Measurements from ENCODE around the gene RXRA. TPM values are rescaled to one million over a fixed set of nuclear protein-coding genes. Genes with fewer than 3 reads are reported as not detected.
A peak's percentile ranks its signal among the peaks of the same experiment; 100 is the strongest.

The RXRA gene
- total RNA-seq, 4 donors from 2014 or later, result 41.8 to 83.1 (median 50.4) TPM

DNA sequence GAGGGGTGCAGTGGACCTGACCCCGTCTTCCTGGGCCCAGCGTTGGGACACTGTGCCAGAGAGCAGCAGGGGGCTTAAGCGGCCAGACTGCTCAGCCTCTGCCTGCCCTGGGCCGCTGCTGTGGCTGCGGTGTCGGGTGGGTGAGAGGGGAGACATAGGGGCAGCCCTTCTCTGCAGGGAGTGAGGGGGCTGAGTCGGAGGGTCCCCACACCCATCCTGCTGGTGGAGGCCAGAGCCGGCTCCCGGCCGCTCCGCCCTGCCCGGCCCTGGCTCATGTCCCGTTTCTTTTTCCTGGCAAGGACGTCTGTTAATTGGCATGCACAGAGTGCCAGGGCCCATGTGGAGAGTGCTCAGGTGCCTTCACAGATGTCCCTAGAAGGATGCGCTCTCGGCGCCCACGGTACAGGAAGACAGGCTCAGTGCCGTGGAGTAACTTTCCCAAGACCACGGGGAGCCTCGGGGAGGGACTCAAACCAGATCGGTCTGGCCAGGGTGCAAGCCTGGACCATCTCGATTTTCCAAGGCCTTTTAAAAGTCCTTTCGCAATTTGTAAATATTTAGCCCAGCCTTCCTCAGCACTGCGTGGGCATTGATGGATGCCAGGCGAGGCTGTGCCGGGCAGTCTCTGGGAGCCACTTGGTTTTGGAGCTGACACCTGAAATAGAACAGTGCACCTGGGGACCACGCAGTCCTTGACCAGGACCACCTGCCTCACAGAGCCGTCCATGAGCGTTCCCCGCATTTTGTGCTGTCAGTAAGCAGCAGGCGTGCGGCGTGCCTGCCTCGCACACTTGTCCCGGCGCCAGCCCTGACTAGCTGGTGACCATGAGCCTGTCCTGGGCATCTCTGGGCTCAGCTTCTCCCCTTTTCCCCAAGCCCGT, 60.9 kb downstream of the RXRA start:
- DNase-seq, result no peak
- TF ChIP-seq, protein P1, sequence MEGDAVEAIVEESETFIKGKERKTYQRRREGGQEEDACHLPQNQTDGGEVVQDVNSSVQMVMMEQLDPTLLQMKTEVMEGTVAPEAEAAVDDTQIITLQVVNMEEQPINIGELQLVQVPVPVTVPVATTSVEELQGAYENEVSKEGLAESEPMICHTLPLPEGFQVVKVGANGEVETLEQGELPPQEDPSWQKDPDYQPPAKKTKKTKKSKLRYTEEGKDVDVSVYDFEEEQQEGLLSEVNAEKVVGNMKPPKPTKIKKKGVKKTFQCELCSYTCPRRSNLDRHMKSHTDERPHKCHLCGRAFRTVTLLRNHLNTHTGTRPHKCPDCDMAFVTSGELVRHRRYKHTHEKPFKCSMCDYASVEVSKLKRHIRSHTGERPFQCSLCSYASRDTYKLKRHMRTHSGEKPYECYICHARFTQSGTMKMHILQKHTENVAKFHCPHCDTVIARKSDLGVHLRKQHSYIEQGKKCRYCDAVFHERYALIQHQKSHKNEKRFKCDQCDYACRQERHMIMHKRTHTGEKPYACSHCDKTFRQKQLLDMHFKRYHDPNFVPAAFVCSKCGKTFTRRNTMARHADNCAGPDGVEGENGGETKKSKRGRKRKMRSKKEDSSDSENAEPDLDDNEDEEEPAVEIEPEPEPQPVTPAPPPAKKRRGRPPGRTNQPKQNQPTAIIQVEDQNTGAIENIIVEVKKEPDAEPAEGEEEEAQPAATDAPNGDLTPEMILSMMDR (IDR thresholded peaks at IDR 0.05), result no peak
- TF ChIP-seq POLR2A (IDR thresholded peaks at IDR 0.05), result no peak
- Histone ChIP-seq H3K4me1 (peaks cover 81 to 100% (median 85%) of the 10 kb centered on the region in 3 donors), H3K36me3 (peaks cover 0 to 7% (median 0%) of the 10 kb centered on the region in 3 donors), H3K27ac (peak overlapping the region; percentile 27 to 59 (median 58)), H3K27me3 (no peaks in the 10 kb centered on the region), H3K9me3 (no peaks in the 10 kb centered on the region), H3K4me3 (peak overlapping the region in 1 of 4 donors; percentile 22)
- WGBS, 2 donors, result 59 to 78% methylated on average over 9 to 12 of the region's 38 CpGs
- intact Hi-C loops (cut with DNase I), result no loop called here

DNA sequence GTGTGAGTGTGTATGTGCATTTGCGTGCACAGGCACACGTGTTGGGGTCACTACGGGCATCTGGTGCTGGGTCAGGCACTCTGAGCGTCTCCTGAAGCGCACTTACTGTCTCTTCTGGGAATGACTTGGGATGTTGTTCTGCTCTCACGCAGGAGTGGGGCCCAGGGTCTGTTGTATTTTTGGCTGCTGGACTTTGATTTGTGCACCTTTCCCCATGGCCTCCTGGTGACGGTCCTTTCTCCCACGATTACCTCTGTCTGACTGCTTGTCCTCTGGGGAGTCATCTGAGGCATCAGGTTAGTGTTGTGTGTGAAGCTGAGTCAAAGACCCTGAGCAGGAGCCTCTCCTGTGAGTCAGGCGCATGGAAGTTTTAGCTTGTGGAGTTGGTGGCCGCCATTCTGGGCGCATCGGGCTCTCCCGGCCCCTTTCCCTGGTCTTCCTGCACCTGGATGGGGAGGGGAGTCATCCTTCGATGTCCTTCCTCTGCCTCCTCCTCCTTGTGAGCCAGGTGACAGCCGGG, 62.1 kb downstream of the RXRA start:
- H3K27me3 ChIP-seq, result no peaks in the 10 kb centered on the region
- intact Hi-C loops (cut with DNase I), result no loop called here
- no peak overlapping the region for H3K27ac ChIP-seq
- no peak overlapping the region for H3K4me3 ChIP-seq
- 65 to 82% methylated on average over 2 to 12 of the region's 15 CpGs for WGBS, 2 donors
- no peaks in the 10 kb centered on the region for H3K9me3 ChIP-seq
- peaks cover 76 to 100% (median 79%) of the 10 kb centered on the region in 3 donors for H3K4me1 ChIP-seq
- no peak for DNase-seq
- H3K36me3 ChIP-seq, result peaks cover 0 to 8% (median 0%) of the 10 kb centered on the region in 3 donors
- TF ChIP-seq, protein P1 (IDR thresholded peaks at IDR 0.05), result no peak
- no peak for TF ChIP-seq POLR2A (IDR thresholded peaks at IDR 0.05)

DNA sequence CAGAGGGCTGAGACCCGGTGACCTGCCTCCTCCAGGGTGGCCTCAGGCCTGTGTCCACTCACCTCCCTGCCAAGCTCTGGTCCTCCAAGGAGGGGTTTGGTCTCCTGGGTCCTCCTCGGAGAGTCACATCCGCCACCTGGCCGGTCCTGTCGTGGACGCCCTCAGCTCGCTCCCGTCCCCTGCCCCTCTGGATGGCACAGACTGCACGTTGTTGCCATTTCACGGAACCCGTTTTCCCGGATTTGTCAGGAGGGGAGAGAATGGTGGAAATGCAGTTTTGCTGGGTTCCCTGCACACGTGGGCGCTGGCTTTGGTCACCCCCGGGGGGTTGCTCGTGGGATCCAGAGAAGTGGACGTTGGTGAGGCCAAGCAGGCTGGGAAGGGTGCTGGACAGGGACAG, 62.7 kb downstream of the RXRA start:
- Histone ChIP-seq H3K4me1 (peaks cover 71 to 99% (median 79%) of the 10 kb centered on the region in 3 donors), H3K9me3 (no peaks in the 10 kb centered on the region), H3K36me3 (peaks cover 0 to 8% (median 0%) of the 10 kb centered on the region in 3 donors), H3K27me3 (no peaks in the 10 kb centered on the region), H3K27ac (no peak overlapping the region), H3K4me3 (no peak overlapping the region)
- no peak for DNase-seq
- TF ChIP-seq, protein P1 (IDR thresholded peaks at IDR 0.05), result no peak
- no peak for TF ChIP-seq POLR2A (IDR thresholded peaks at IDR 0.05)
- WGBS, 2 donors, result 40 to 80% methylated on average over 1 to 3 of the region's 17 CpGs
- intact Hi-C loops (cut with DNase I), result no loop called here

DNA sequence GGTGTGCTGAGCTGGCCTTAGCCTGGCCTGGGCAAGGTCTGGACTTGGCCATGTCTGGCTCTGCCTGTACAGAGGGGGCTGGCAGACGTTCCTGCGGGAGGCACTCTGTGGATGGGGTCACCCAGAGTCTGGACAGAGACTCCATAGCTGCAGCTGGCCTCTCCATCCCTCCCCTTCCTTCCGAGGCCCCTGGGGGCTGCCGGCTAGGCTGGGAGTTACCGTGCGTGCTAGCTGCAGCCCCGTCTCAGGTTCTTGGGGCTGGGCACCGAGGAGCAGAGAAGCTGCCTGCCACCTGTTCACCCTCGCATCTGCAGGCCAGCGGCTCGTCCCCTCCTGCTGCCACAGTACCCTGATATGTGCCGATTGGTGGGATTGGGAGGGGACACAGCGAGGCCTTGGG, 63.4 kb downstream of the RXRA start:
- WGBS, 2 donors, result 72% methylated on average over 2 of the region's 13 CpGs; no CpG with 5 or more reads in 1 of the 2 donors
- Histone ChIP-seq H3K27ac (no peak overlapping the region), H3K27me3 (no peaks in the 10 kb centered on the region), H3K9me3 (no peaks in the 10 kb centered on the region), H3K4me3 (no peak overlapping the region), H3K4me1 (peaks cover 66 to 98% (median 75%) of the 10 kb centered on the region in 3 donors), H3K36me3 (peaks cover 0 to 8% (median 0%) of the 10 kb centered on the region in 3 donors)
- DNase-seq, result no peak
- intact Hi-C loops (cut with DNase I), result no loop called here
- no peak for TF ChIP-seq POLR2A (IDR thresholded peaks at IDR 0.05)
- TF ChIP-seq, protein P1 (IDR thresholded peaks at IDR 0.05), result no peak

DNA sequence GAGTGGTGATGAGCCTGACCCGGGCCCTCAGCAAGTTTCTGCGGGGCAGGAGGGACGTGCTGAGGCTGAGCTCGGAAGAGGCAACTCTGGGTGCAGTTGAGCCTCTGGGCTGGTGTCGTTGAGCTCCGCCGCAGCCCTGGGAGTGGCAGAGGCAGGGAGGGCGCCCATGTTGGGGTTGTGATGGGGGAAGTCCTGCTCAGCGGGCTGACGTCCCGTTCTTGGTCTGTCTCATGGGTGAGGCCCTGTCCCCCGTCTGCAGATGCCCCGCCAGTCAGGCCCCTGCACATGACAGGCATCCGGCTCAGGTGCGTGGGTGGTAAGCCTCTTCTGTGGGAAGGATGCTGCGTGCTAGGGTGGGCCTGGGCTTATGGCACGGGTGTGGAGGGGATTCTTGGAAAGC, 64.3 kb downstream of the RXRA start:
- intact Hi-C loops (cut with DNase I), result no loop called here
- DNase-seq, result no peak
- no peaks in the 10 kb centered on the region for H3K9me3 ChIP-seq
- H3K27me3 ChIP-seq, result no peaks in the 10 kb centered on the region
- 53% methylated on average over 8 of the region's 17 CpGs; no CpG with 5 or more reads in 1 of the 2 donors for WGBS, 2 donors
- peak overlapping the region in 3 of 4 donors; percentile 23 to 50 (median 32) for H3K27ac ChIP-seq
- TF ChIP-seq, protein P1 (IDR thresholded peaks at IDR 0.05), result no peak
- no peak for TF ChIP-seq POLR2A (IDR thresholded peaks at IDR 0.05)
- H3K4me1 ChIP-seq, result peaks cover 63 to 98% (median 74%) of the 10 kb centered on the region in 3 donors
- peak overlapping the region in 1 of 4 donors; percentile 10 for H3K4me3 ChIP-seq
- H3K36me3 ChIP-seq, result peaks cover 0 to 8% (median 0%) of the 10 kb centered on the region in 3 donors
